Measurements from ENCODE around the gene FKBP10.
A peak's percentile ranks its signal among the peaks of the same experiment; 100 is the strongest.
"Not testable (repeated sequence)": the region's sequence is repeated elsewhere in the genome, so short reads cannot be mapped to it uniquely, and the experiment has no call there.

Gene FKBP10

GRCh38 chr17:41844971-41845370, 32.2 kb downstream of the FKBP10 start:
- no peak for DNase-seq (ENCODE audit: low read depth)

GRCh38 chr17:41848788-41849187, 36.0 kb downstream of the FKBP10 start:
- DNase-seq (ENCODE audit: low read depth) = peak; percentile 43

- DNase-seq (ENCODE audit: low read depth) = no peak
These were observed 36.6 kb downstream of the FKBP10 start for GRCh38 chr17:41849251-41849990.

- not testable (repeated sequence) for DNase-seq (ENCODE audit: low read depth)
These were observed 38.6 kb downstream of the FKBP10 start for GRCh38 chr17:41851382-41851781.

- DNase-seq (ENCODE audit: low read depth) = no peak
These were observed 47.6 kb downstream of the FKBP10 start for GRCh38 chr17:41860254-41860931.

- no peak for DNase-seq (ENCODE audit: low read depth)
These were observed 50.5 kb downstream of the FKBP10 start for GRCh38 chr17:41863074-41863848.

- no peak for DNase-seq (ENCODE audit: low read depth)
These were observed 51.7 kb downstream of the FKBP10 start for GRCh38 chr17:41864498-41864835.

GRCh38 chr17:41864836-41865595, 52.2 kb downstream of the FKBP10 start, which contains the start of gene KLHL11:
Gene KLHL11 (minus strand): TSS chr17:41865423. CDS start chr17:41865370, 53 bp downstream.
- peak; percentile 86 for DNase-seq (ENCODE audit: low read depth)

GRCh38 chr17:41865596-41865893, 52.7 kb downstream of the FKBP10 start:
- no peak for DNase-seq (ENCODE audit: low read depth)

GRCh38 chr17:41868568-41868967, 55.8 kb downstream of the FKBP10 start:
- no peak for DNase-seq (ENCODE audit: low read depth)

- no peak for DNase-seq (ENCODE audit: low read depth)
These were observed 56.6 kb downstream of the FKBP10 start for GRCh38 chr17:41869426-41869825.

- DNase-seq (ENCODE audit: low read depth) = no peak
These were observed 57.3 kb downstream of the FKBP10 start for GRCh38 chr17:41870097-41870496.

- no peak for DNase-seq (ENCODE audit: low read depth)
These were observed 57.8 kb downstream of the FKBP10 start for GRCh38 chr17:41870627-41871026.

GRCh38 chr17:41871789-41872188, 59.0 kb downstream of the FKBP10 start:
- no peak for DNase-seq (ENCODE audit: low read depth)

Measured in fibroblast of gingiva (primary cell).